ENCODE data around the gene ARNT2.

ARNT2 gene

DNA sequence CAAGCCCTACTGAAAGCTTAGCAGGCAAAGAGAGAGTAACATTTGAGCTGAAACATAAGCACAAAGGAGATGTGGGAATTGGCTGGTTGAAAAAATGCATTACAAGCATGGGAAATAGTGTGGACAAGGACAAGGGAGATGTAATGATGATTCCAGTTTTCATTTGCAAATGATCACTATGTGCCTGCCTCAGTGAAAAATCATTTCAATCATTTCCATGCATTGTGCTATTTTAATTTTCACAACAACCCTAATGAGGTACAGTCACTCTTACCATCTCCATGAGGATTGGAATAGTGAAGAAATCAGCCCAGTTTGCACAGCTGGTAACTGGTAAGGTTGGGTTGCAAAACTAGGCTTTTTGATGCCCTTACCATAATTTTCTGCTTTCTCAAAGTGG, 123.2 kb downstream of the ARNT2 start:
- FAIRE-seq (no peak), DNase-seq (ENCODE audit: insufficient read length, low spot score) (no peak)
- TF ChIP-seq SPI1 (IDR thresholded peaks at IDR 0.05; ENCODE audit: low read depth, low read length) (no peak), POLR2AphosphoS5 (IDR thresholded peaks at IDR 0.05; ENCODE audit: low read depth, low read length) (no peak), POLR2A (IDR thresholded peaks at IDR 0.05; ENCODE audit: low read depth, low read length) (no peak), TAF1 (IDR thresholded peaks at IDR 0.05; ENCODE audit: low read depth, low read length) (no peak), PAX5 (IDR thresholded peaks at IDR 0.05; ENCODE audit: insufficient read depth, low read length, severe bottlenecking) (no peak)

GRCh38 chr15:80527961-80528360, 123.8 kb downstream of the ARNT2 start:
- FAIRE-seq (no peak), DNase-seq (ENCODE audit: insufficient read length, low spot score) (no peak)
- no peak for TF ChIP-seq PAX5 (IDR thresholded peaks at IDR 0.05; ENCODE audit: insufficient read depth, low read length, severe bottlenecking)
- TF ChIP-seq TAF1 (IDR thresholded peaks at IDR 0.05; ENCODE audit: low read depth, low read length) = no peak
- TF ChIP-seq POLR2A (IDR thresholded peaks at IDR 0.05; ENCODE audit: low read depth, low read length) = no peak
- no peak for TF ChIP-seq POU2F2 (IDR thresholded peaks at IDR 0.05; ENCODE audit: low read depth, low read length)
- TF ChIP-seq SPI1 (IDR thresholded peaks at IDR 0.05; ENCODE audit: low read depth, low read length) = no peak
- no peak for TF ChIP-seq POLR2AphosphoS5 (IDR thresholded peaks at IDR 0.05; ENCODE audit: low read depth, low read length)

DNA sequence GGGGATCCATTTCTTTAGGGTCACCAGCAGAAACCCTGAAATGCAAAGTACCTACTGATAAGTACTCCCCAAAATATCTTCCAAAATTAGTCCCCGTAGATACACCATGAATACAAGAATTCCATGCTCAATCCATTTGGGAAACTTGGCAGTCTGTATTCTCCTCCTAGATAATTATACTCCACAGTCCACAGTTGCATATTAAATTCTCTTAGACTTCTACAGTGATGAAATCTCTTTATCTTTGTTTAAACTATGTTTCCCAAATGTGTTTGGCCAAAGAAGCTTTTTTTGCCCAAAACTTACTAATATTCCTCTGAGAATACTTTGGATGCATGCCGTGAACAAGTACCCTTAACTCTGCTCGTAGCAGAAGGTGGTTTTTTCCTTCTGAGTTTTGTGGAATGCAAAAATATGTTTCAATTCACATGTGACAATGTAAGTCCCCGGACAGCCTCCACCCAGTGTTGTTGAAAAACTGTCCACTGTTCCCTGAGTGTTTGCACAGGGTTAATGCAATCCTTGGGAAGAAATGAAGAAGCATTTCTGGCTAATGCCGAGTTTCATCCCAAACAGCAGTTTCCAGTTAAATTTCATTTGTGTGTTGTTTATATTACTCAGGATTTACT, 126.7 kb downstream of the ARNT2 start:
- DNase-seq (ENCODE audit: insufficient read length, low spot score) = no peak
- TF ChIP-seq PAX5 (IDR thresholded peaks at IDR 0.05; ENCODE audit: insufficient read depth, low read length, severe bottlenecking) = no peak
- TF ChIP-seq POU2F2 (IDR thresholded peaks at IDR 0.05; ENCODE audit: low read depth, low read length) = no peak
- TF ChIP-seq SPI1 (IDR thresholded peaks at IDR 0.05; ENCODE audit: low read depth, low read length) = no peak
- no peak for TF ChIP-seq POLR2AphosphoS5 (IDR thresholded peaks at IDR 0.05; ENCODE audit: low read depth, low read length)
- TF ChIP-seq TAF1 (IDR thresholded peaks at IDR 0.05; ENCODE audit: low read depth, low read length) = no peak
- TF ChIP-seq POLR2A (IDR thresholded peaks at IDR 0.05; ENCODE audit: low read depth, low read length) = no peak
- no peak for FAIRE-seq

GRCh38 chr15:80531388-80531787, 127.2 kb downstream of the ARNT2 start:
- TF ChIP-seq POLR2A (IDR thresholded peaks at IDR 0.05; ENCODE audit: low read depth, low read length) (no peak), POU2F2 (IDR thresholded peaks at IDR 0.05; ENCODE audit: low read depth, low read length) (no peak), SPI1 (IDR thresholded peaks at IDR 0.05; ENCODE audit: low read depth, low read length) (no peak), PAX5 (IDR thresholded peaks at IDR 0.05; ENCODE audit: insufficient read depth, low read length, severe bottlenecking) (no peak), TAF1 (IDR thresholded peaks at IDR 0.05; ENCODE audit: low read depth, low read length) (no peak), POLR2AphosphoS5 (IDR thresholded peaks at IDR 0.05; ENCODE audit: low read depth, low read length) (no peak)
- FAIRE-seq = no peak
- DNase-seq (ENCODE audit: insufficient read length, low spot score) = no peak

DNA sequence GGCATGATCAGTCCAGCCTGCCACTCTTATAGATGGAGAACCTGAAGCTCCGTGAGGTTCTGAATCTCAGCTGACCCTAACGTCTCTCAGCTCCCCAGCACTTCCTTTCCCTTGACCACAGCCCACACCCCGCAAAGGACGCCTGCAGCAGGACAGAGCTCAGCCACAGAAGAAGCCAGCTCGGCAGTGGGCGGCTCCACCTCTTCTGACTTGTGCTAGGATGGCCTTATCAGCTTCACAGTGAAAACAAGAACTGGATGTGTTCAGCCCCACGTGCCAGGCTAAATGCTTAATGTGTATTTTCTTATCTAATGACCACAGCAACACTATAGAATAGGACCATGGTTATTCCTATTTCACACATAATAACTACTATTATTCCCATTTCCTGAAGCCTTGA, 127.6 kb downstream of the ARNT2 start:
- TF ChIP-seq PAX5 (IDR thresholded peaks at IDR 0.05; ENCODE audit: insufficient read depth, low read length, severe bottlenecking) (no peak), SPI1 (IDR thresholded peaks at IDR 0.05; ENCODE audit: low read depth, low read length) (no peak), POLR2AphosphoS5 (IDR thresholded peaks at IDR 0.05; ENCODE audit: low read depth, low read length) (no peak), POLR2A (IDR thresholded peaks at IDR 0.05; ENCODE audit: low read depth, low read length) (no peak), POU2F2 (IDR thresholded peaks at IDR 0.05; ENCODE audit: low read depth, low read length) (no peak), TAF1 (IDR thresholded peaks at IDR 0.05; ENCODE audit: low read depth, low read length) (no peak)
- FAIRE-seq = no peak

GRCh38 chr15:80533790-80534333, 129.7 kb downstream of the ARNT2 start:
- DNase-seq (ENCODE audit: insufficient read length, low spot score) = no peak
- no peak for FAIRE-seq
- no peak for TF ChIP-seq POU2F2 (IDR thresholded peaks at IDR 0.05; ENCODE audit: low read depth, low read length)
- TF ChIP-seq SPI1 (IDR thresholded peaks at IDR 0.05; ENCODE audit: low read depth, low read length) = no peak
- TF ChIP-seq POLR2A (IDR thresholded peaks at IDR 0.05; ENCODE audit: low read depth, low read length) = no peak
- TF ChIP-seq POLR2AphosphoS5 (IDR thresholded peaks at IDR 0.05; ENCODE audit: low read depth, low read length) = no peak
- no peak for TF ChIP-seq TAF1 (IDR thresholded peaks at IDR 0.05; ENCODE audit: low read depth, low read length)
- TF ChIP-seq PAX5 (IDR thresholded peaks at IDR 0.05; ENCODE audit: insufficient read depth, low read length, severe bottlenecking) = no peak

More for the DNA sequence above, 127.6 kb downstream of the ARNT2 start:
- no peak for DNase-seq (ENCODE audit: insufficient read length, low spot score)

DNA sequence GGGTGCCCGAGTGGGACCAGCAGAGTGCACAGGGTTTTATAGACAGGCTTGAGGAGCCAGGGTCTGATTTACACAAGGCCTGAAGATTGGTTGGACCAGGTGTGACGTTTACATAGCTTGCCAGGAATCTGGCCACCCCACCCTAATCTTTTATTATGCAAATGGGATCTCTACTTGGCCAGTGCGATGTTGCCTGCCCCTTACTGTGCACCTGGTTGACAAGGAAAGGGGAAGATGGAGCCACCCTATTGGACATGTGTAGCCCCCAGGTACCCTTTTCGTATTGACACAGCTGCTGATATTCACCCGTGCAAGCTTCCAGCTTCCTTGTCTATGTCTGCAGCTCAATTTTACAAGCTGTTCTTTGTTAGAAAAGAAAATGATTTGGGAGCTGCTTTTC, 132.0 kb downstream of the ARNT2 start:
- no peak for DNase-seq (ENCODE audit: insufficient read length, low spot score)
- TF ChIP-seq POU2F2 (IDR thresholded peaks at IDR 0.05; ENCODE audit: low read depth, low read length) = no peak
- TF ChIP-seq POLR2A (IDR thresholded peaks at IDR 0.05; ENCODE audit: low read depth, low read length) = no peak
- no peak for TF ChIP-seq PAX5 (IDR thresholded peaks at IDR 0.05; ENCODE audit: insufficient read depth, low read length, severe bottlenecking)
- no peak for TF ChIP-seq TAF1 (IDR thresholded peaks at IDR 0.05; ENCODE audit: low read depth, low read length)
- no peak for TF ChIP-seq POLR2AphosphoS5 (IDR thresholded peaks at IDR 0.05; ENCODE audit: low read depth, low read length)
- no peak for TF ChIP-seq SPI1 (IDR thresholded peaks at IDR 0.05; ENCODE audit: low read depth, low read length)
- no peak for FAIRE-seq

GRCh38 chr15:80536716-80537115, 132.5 kb downstream of the ARNT2 start:
- TF ChIP-seq PAX5 (IDR thresholded peaks at IDR 0.05; ENCODE audit: insufficient read depth, low read length, severe bottlenecking) (no peak), TAF1 (IDR thresholded peaks at IDR 0.05; ENCODE audit: low read depth, low read length) (no peak), SPI1 (IDR thresholded peaks at IDR 0.05; ENCODE audit: low read depth, low read length) (no peak), POLR2AphosphoS5 (IDR thresholded peaks at IDR 0.05; ENCODE audit: low read depth, low read length) (no peak), POU2F2 (IDR thresholded peaks at IDR 0.05; ENCODE audit: low read depth, low read length) (no peak), POLR2A (IDR thresholded peaks at IDR 0.05; ENCODE audit: low read depth, low read length) (no peak)
- FAIRE-seq (no peak), DNase-seq (ENCODE audit: insufficient read length, low spot score) (no peak)

DNA sequence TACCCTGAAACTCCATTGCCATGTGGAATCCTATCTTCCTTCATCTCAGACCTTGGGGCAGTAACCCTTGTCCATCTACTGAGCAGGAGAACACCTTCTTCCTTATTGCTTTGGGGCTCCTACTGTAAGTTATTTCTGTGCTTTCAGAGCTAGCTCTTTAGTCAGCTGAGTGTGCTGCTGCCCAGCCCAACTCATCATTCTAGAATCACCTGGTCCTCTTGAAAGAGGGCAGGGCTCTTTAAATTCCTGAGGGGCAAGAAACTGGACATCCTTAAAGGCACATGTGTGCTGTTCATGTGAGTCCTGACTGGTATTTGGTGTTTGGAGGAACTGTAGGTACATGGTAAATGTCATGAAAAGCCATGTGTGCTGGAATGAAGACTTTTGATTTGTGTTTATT, 140.9 kb downstream of the ARNT2 start:
- no peak for FAIRE-seq
- TF ChIP-seq POLR2A (IDR thresholded peaks at IDR 0.05; ENCODE audit: low read depth, low read length) = no peak
- no peak for TF ChIP-seq POLR2AphosphoS5 (IDR thresholded peaks at IDR 0.05; ENCODE audit: low read depth, low read length)
- no peak for TF ChIP-seq PAX5 (IDR thresholded peaks at IDR 0.05; ENCODE audit: insufficient read depth, low read length, severe bottlenecking)
- TF ChIP-seq SPI1 (IDR thresholded peaks at IDR 0.05; ENCODE audit: low read depth, low read length) = no peak
- TF ChIP-seq POU2F2 (IDR thresholded peaks at IDR 0.05; ENCODE audit: low read depth, low read length) = no peak
- TF ChIP-seq TAF1 (IDR thresholded peaks at IDR 0.05; ENCODE audit: low read depth, low read length) = no peak
- DNase-seq (ENCODE audit: insufficient read length, low spot score) = no peak
